Endothelial cell of umbilical vein (primary cell): ENCODE measurements around the gene TMEM87B. TPM values are rescaled to one million over a fixed set of nuclear protein-coding genes. Genes with fewer than 3 reads are reported as not detected.

Experiments
- BruUV-seq: library from RNA; stranded (reverse); fragments of 400-500 nt; replicated peaks from 2 replicates; lab custom pipeline; 2021; lab: Mats Ljungman, UMichigan
- CTCF ChIA-PET: fragments of 300-600, 350-600 bp; sonication (Branson Sonifier 250); formaldehyde crosslinking; loops from one replicate; lab custom pipeline; 2021; ENCODE audit warnings: antibody characterized with exemption, inconsistent platforms; lab: Charles Lee
- POLR2A ChIA-PET: fragments of 300-600, 350-600 bp; sonication (Branson Sonifier 250); formaldehyde crosslinking; loops from one replicate; lab custom pipeline; 2021; ENCODE audit warnings: antibody characterized with exemption, inconsistent platforms; lab: Charles Lee
- DNase-seq: peaks from one replicate; pipeline ENCODE4 v3.0.0-alpha.2; 2011; ENCODE audit warnings: low read depth, low spot score
- FAIRE-seq: peaks from 2 replicates; lab custom pipeline; 2011; peaks lifted over from hg19 to GRCh38; lab: Jason Lieb, UNC
- H2AFZ ChIP-seq: 2 replicates; pipeline ENCODE4 v1.6.0; 2012; ENCODE audit warnings: low read depth, low read length, control low read depth, inconsistent platforms
- H3K27ac ChIP-seq: 2 replicates; pipeline ENCODE4 v1.5.1; 2011; ENCODE audit warnings: low read depth, mild to moderate bottlenecking, control low read depth, low read length, moderate library complexity; ENCODE audit not compliant: insufficient read depth
- H3K27me3 ChIP-seq, 2 experiments: 2 replicates each; pipeline versions ENCODE4 v1.6.0 to v1.6.1; 2011; ENCODE audit warnings: low read length in 2 of 2, mixed read lengths in 1 of 2; ENCODE audit not compliant: control insufficient read depth in 2 of 2, insufficient read depth in 2 of 2
- H3K36me3 ChIP-seq, 2 experiments: 2 replicates in 1 of 2; 3 replicates in 1 of 2; pipeline ENCODE4 v1.5.1; 2011; ENCODE audit warnings: low read length in 2 of 2, mild to moderate bottlenecking in 1 of 2, moderate library complexity in 1 of 2; ENCODE audit not compliant: control insufficient read depth in 2 of 2, insufficient read depth in 2 of 2; ENCODE audit errors: extremely low read depth in 1 of 2
- H3K4me1 ChIP-seq: 3 replicates; pipeline ENCODE4 v1.5.1; 2011; ENCODE audit warnings: mild to moderate bottlenecking, low read length; ENCODE audit not compliant: control insufficient read depth, insufficient read depth; ENCODE audit errors: extremely low read depth
- H3K4me2 ChIP-seq: 2 replicates; pipeline ENCODE4 v1.6.1; 2011; ENCODE audit warnings: low read length, control low read depth, mixed read lengths; ENCODE audit not compliant: insufficient read depth
- H3K4me3 ChIP-seq, 3 experiments: fragments of 200-600 bp in 1 of 3; sonication (generic), shearing (Covaris generic) in 1 of 3; replicated peaks in 1 of 3; 2 replicates each; pipeline ENCODE4 v1.5.1; 2011 to 2016; ENCODE audit warnings: control low read depth in 3 of 3, low read length in 3 of 3, mild to moderate bottlenecking in 2 of 3, inconsistent platforms in 1 of 3, low read depth in 1 of 3, moderate library complexity in 1 of 3; ENCODE audit not compliant: insufficient read depth in 1 of 3
- H3K79me2 ChIP-seq: 2 replicates; pipeline ENCODE4 v1.6.0; 2012; ENCODE audit warnings: low read length, inconsistent platforms; ENCODE audit not compliant: control insufficient read depth, insufficient read depth
- H3K9ac ChIP-seq: replicated peaks from 2 replicates; pipeline ENCODE3; 2011; ENCODE audit warnings: low read length, control low read depth; ENCODE audit not compliant: insufficient read depth; ENCODE audit errors: extremely low read depth
- H3K9me1 ChIP-seq: replicated peaks from 3 replicates; pipeline ENCODE4 v1.6.0; 2011; ENCODE audit warnings: mild to moderate bottlenecking, low read length; ENCODE audit not compliant: control insufficient read depth, insufficient read depth; ENCODE audit errors: extremely low read depth
- H3K9me3 ChIP-seq: replicated peaks from 2 replicates; pipeline ENCODE4 v1.5.1; 2012; ENCODE audit warnings: low read length, inconsistent platforms; ENCODE audit not compliant: control insufficient read depth, insufficient read depth
- H4K20me1 ChIP-seq: replicated peaks from 2 replicates; pipeline ENCODE3; 2011; ENCODE audit warnings: mild to moderate bottlenecking, low read length; ENCODE audit not compliant: control insufficient read depth, insufficient read depth; ENCODE audit errors: extremely low read depth
- CTCF ChIP-seq, 2 donors: IDR thresholded peaks; 1 replicate in 1 of 2; 2 replicates in 1 of 2; pipeline ENCODE4 v1.5.1; 2011; ENCODE audit warnings: low read length in 2 of 2, mild to moderate bottlenecking in 2 of 2, moderate library complexity in 2 of 2, control low read depth in 1 of 2, inconsistent platforms in 1 of 2, low read depth in 1 of 2; ENCODE audit not compliant: insufficient read depth in 1 of 2; ENCODE audit errors: extremely low read depth in 1 of 2
- EZH2 ChIP-seq: IDR thresholded peaks from 2 replicates; pipeline ENCODE4 v1.6.1; 2012; ENCODE audit warnings: borderline replicate concordance, low read depth, mild to moderate bottlenecking, moderate library complexity, low read length, inconsistent platforms; ENCODE audit not compliant: severe bottlenecking
- FOS ChIP-seq: IDR thresholded peaks from 2 replicates; pipeline ENCODE4 v1.6.1; 2011; ENCODE audit warnings: mild to moderate bottlenecking, low read length, moderate library complexity, borderline replicate concordance; ENCODE audit not compliant: insufficient read depth
- GATA2 ChIP-seq: IDR thresholded peaks from 2 replicates; pipeline ENCODE4 v1.7.0; 2011; ENCODE audit warnings: low read depth, mild to moderate bottlenecking, moderate library complexity, mixed read lengths, low read length; ENCODE audit not compliant: insufficient read length, insufficient read depth
- JUN ChIP-seq: IDR thresholded peaks from 2 replicates; pipeline ENCODE4 v1.6.1; 2011; ENCODE audit warnings: borderline replicate concordance, low read depth; ENCODE audit not compliant: insufficient read length, insufficient read depth
- MAX ChIP-seq: IDR thresholded peaks from 2 replicates; pipeline ENCODE4 v1.6.1; 2011; ENCODE audit not compliant: insufficient read depth, insufficient read length
- MYC ChIP-seq: IDR thresholded peaks from one replicate; pipeline ENCODE4 v1.6.1; 2011; ENCODE audit warnings: mild to moderate bottlenecking, low read depth, low read length
- POLR2A ChIP-seq: IDR thresholded peaks from 2 replicates; pipeline ENCODE4 v1.6.1; 2012; ENCODE audit warnings: low read depth, mild to moderate bottlenecking, control low read depth, low read length
- POLR2AphosphoS5 ChIP-seq: IDR thresholded peaks from 2 replicates; pipeline ENCODE4 v1.6.1; 2012; ENCODE audit warnings: low read depth, mild to moderate bottlenecking, control low read depth, low read length, moderate library complexity; ENCODE audit not compliant: insufficient read depth
- dilution Hi-C: fragments of 300-500 bp; cut with MboI; formaldehyde crosslinking; loops from one replicate; pipeline ENCODE4 v1.15.0; 2019; ENCODE audit warnings: low sequenced_read_pairs; ENCODE audit not compliant: extremely low pct_ligation_motif_present
- intact Hi-C: fragments of 100-400 bp; cut with micrococcal nuclease; formaldehyde crosslinking; loops from one replicate; pipeline ENCODE4 v1.10.0; 2022
- polyA plus RNA-seq, 4 experiments: library from polyadenylated mRNA; depleted of rRNA in 3 of 4; stranded (reverse) in 3 of 4; unstranded in 1 of 4; fragments of >200 nt; gene quantifications; 2 replicates each; pipeline versions ENCODE4 v1.2.1 to v1.2.3, GENCODE V29; 2011 to 2012; ENCODE audit warnings: missing spikeins in 1 of 4
- total RNA-seq: library from RNA; stranded (reverse); gene quantifications from 2 replicates; pipeline ENCODE4 v1.2.3, GENCODE V29; 2021

Gene TMEM87B
- total and polyA plus RNA-seq, 2 donors (not counting 3 experiments of a cell fraction or from before 2014, with no cell fraction given) = 17.6 to 21.5 TPM

- no peaks in the 10 kb centered on the region for H3K36me3 ChIP-seq
- peaks cover 0 to 2% of the 10 kb centered on the region in 2 experiments for H3K27me3 ChIP-seq
- dilution Hi-C loops = no loop called here
- H3K4me2 ChIP-seq = no peak overlapping the region
- DNase-seq = no peak
- ChIA-PET CTCF (no interaction called here), POLR2A (no interaction called here)
- H3K4me3 ChIP-seq = no peak overlapping the region
- H4K20me1 ChIP-seq = no peaks in the 10 kb centered on the region
- no peak overlapping the region for H3K9ac ChIP-seq
- intact Hi-C loops = no loop called here
- H3K9me1 ChIP-seq = no peaks in the 10 kb centered on the region
- H3K9me3 ChIP-seq = no peaks in the 10 kb centered on the region
- no TSS peak for BruUV-seq
- TF ChIP-seq POLR2A (no peak), MYC (no peak), CTCF (IDR thresholded peaks at IDR 0.05; ENCODE audit: extremely low read depth in 1 of 2, insufficient read depth in 1 of 2, low read depth in 1 of 2, low read length in 2 of 2) (no peak)
- no peak for FAIRE-seq
- no peak overlapping the region for H3K27ac ChIP-seq
- no peaks in the 10 kb centered on the region for H3K4me1 ChIP-seq
- H3K79me2 ChIP-seq = no peaks in the 10 kb centered on the region
- H2AFZ ChIP-seq = no peak overlapping the region
These were observed 110.2 kb downstream of the TMEM87B start for GRCh38 chr2:112165296-112165695.

GRCh38 chr2:112166806-112167499 lies 111.9 kb downstream of the TMEM87B start:
- Histone ChIP-seq H3K9me1 (no peaks in the 10 kb centered on the region), H4K20me1 (no peaks in the 10 kb centered on the region), H3K27me3 (peaks cover 0 to 2% of the 10 kb centered on the region in 2 experiments), H2AFZ (no peak overlapping the region), H3K9me3 (no peaks in the 10 kb centered on the region), H3K4me2 (no peak overlapping the region), H3K4me3 (no peak overlapping the region), H3K27ac (no peak overlapping the region), H3K9ac (no peak overlapping the region), H3K36me3 (no peaks in the 10 kb centered on the region), H3K4me1 (no peaks in the 10 kb centered on the region), H3K79me2 (no peaks in the 10 kb centered on the region)
- ChIA-PET POLR2A (no interaction called here), CTCF (no interaction called here)
- DNase-seq = no peak
- FAIRE-seq = no peak
- BruUV-seq = no TSS peak
- dilution Hi-C loops = no loop called here
- intact Hi-C loops = no loop called here
- no peak for TF ChIP-seq MYC
- no peak for TF ChIP-seq POLR2A
- no peak for TF ChIP-seq POLR2AphosphoS5
- no peak for TF ChIP-seq GATA2
- TF ChIP-seq CTCF (IDR thresholded peaks at IDR 0.05; ENCODE audit: extremely low read depth in 1 of 2, insufficient read depth in 1 of 2, low read depth in 1 of 2, low read length in 2 of 2) = no peak
- TF ChIP-seq MAX = no peak
- no peak for TF ChIP-seq JUN
- no peak for TF ChIP-seq FOS
- TF ChIP-seq EZH2 = no peak
